Nucleus accumbens (tissue), 56 donors: ENCODE data around the gene SORCS2.
A peak's percentile ranks its signal among the peaks of the same experiment; 100 is the strongest.

ENCODE experiments used
- DNase-seq, 56 donors: peaks; one replicate each; lab custom pipeline; 2025; lab: John Stamatoyannopoulos, UW

SORCS2 gene

DNA sequence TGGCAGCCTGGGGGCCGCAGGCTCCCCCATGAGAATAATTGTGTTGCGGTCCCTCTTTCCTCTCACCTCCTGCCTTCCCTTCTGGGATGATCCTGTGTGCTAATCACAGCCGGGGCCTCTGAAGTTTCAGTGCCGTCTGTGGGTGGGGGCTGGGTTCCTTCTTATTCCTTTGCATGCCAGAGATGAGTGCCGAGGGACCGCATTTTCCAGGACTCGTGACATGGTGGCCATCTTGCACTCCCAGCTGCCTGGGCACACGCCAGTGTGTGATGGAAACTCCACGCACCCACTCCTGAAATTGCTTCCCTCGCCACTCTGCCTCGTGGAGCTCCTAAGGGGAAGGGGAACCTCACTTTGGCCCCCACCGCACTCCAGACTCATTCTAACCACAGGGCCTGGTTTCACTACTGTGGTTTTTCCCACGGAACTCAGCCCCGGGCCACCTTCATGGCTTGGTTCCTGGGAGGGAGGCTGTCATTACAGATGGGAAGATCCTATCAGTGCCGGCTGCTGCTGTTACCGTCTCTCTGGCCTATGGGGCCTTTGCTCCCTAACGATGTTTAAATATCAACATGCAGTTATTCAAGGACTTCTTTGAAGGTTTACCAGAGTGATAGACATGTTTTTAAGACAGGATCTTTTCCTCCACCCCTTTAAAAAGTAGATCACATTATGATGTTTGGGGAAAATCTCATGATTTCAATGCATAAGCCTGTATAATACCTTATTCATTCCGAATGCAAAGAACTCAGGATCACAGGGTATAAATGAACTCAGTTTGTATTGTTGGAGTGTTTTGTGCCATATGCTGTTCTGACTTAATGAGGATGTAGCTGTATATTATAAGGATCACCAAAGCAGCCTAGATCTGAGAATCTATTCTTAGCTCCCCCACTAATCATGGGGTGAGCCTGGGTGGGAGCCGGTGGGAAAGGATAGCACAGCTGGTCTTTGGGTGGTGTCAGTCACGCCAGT is 89.6 kb downstream of the SORCS2 start:
- DNase-seq: no peak

DNA sequence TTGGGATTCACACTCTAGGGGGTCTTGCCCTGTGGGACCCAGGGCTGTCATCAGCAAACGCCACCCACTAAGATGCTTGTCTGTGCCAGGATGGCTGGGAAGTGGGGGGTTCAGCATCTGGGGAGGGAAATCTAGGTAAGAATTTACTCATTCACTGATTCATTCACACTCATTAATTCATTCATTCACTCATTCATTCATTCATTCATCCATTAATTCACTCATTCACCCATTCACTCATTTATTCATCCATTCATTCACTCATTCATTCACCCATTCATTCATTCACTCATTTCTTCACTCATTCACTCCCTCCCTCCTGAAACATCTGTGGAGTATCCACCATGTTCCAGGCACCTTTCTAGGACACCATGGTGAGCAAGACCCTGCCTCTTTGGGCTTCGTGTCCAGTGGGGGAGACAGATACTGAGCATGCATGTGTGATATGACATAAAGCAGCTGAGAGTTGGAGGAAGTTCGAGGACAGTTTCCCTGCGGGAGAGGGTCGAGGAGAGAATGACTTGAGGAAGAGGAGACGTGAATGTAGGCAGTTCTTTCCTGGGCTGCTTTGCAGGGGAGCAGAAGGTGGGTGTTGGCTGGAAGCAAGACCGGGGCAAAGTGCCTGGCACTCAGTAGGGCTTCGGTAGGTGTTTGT is 90.6 kb downstream of the SORCS2 start:
- no peak for DNase-seq

DNA sequence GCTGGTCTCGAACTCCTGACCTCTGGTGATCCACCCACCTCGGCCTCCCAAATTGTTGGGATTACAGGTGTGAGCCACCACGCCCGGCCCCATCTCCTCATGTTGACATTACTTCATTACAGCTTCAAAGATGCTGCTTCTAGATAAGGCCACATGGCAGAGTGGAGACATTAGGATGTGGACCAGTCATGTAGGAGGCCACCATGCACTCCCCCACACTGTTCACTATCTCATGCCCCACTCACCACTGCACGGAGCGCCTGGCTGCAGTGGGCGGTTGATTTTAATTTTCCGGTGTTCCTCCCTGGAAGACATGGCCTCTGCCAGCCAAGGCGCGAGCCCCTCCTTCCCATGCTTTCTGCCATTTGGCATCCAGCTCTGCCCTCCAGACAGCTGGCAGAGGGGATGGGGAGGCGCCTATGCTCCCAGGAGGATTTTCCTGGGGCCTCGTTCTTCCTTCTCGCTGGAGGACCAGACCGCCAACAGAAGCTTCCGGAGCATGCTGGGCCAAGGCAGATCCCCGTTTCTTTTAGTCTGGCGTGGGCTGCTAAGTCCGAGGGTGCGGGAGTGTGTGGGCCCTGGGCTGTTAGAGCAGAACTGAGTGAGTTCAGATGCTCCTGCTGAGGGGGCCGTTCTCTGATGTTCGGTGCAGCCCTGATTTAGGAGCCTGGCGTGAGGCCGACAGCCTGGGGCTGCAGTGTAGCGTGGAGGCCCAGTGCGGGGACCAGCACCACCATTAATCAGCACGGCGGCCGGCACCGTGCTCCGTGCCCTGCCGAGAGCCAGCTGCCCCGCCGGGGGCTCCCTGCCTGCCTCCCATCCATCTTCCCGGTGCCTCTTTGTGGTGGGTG is 93.1 kb downstream of the SORCS2 start:
- DNase-seq: peak in 29 of 56 donors; percentile 13 to 71 (median 40)

DNA sequence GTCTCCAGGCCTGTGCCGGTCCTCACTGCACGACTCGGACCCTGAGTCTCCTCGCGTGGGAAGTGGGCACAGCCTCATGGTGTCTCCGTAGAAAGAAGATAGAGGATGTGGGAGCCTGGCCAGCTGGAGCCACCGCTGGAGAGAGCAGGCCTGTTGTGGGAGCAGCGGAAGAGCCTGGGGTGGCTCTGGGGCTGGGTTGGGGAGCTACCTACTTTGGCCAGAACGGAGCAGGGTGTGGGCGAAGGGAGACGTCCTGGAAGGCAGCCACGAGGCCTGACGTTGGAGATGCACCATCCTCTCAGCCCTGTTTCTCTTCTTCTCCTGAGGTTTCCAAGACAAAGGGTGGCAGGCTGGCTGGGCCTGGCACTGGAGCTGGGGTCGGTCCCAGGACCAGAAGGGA is 93.8 kb downstream of the SORCS2 start:
- DNase-seq: no peak

DNA sequence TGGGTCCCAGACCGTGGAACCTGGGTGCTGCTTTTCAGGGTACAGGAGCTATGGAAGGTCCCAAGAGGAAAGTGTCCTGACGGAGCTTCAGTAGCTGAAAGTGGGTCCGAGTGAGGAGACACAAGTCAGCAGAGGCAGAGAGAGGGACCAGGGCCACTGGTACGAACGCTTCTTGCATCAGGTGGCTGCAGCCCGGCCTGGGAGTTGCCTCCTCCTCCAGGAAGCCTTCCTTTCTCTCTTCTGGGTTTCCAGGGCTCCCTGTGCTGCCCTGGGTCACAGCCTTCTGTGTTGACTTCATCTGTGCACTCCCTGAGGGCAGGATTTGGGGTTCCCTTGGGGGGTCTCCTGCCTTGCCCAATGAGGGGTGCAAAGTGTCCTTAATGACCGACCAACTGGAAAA is 94.5 kb downstream of the SORCS2 start:
- no peak for DNase-seq

DNA sequence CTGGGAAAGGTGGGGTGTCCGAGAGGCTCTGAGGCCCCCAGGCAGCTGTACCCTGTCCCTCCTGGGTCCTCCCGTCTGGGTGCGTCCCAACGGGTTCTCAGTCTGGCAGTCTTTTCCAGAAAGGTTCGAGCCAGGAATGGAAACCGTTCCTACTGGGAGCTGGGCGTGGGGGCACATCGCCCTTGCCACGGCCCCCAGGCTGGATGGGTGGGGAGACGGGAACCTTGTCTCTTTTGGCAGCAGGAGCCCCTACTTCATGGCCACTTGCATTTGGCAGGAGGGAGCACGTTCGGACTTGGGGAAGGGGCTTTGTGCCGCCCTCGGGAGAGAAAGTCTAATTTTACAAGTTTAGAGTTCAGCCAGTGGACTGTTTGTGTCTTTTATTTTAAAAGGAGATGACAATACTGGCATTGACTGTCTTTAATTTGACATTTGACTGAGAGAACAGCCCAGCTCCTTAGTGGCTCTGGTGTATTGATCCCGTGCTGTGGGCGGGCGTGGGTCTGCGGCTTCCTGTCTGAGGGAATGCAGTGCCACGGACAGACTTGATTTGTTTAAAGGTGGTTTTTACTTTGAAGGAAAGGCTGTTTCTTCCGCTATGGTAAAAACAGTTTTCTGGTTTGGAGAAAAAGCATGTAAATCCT is 95.1 kb downstream of the SORCS2 start:
- DNase-seq: no peak

DNA sequence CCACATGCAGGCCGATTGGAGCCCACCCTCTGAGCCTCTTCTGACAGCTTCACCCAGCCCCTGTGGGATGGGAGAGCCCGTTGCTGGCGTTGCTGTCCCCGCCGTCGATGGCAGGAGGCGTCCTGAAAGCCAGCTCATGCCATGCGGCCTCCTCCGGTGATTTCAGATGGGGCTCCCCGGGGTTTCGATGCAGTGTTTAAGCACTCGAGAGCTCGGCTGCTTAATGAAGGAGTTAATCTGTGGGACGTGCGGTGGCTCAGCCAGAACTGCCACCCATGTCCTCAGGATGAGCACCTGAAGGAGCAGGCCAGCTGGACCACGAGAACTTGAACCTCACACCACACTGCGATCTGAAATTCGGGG is 95.6 kb downstream of the SORCS2 start:
- no peak for DNase-seq

DNA sequence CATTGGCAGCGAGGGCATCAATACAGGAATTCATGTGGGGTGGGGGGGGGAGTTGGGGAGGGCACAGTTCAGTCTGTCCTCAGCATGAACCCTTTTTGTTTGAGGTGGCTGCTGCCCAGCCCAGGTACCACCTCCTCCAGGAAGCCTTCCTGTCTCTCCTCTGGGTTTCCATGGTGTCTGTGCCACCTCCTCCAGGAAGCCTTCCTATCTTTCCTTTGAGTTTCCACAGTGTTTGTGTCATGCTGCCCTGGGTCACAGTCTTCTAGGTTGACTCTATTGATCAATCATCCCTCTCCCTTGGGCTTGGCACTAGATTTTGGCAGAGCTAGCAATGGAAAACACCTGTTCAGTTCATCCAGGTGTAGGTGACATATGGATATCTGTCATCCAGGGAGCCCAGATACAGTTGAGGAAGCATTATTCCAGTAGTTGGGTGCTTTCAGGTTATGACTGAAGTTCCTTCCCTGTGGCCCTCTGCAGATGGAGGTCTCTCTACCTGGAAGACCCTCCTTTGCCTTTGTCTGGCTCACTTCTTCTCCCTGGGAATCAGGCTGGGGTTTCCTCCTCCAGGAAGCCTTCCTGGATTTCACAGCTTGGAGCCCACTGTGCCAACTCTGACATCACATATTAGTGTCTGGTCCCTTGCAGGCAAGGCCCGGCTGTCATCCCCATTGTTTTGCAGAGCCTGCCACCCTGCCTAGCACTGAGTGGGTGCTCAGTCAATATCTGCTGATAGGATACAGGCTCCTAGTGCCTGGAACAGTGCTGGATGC is 96.6 kb downstream of the SORCS2 start:
- DNase-seq: no peak

DNA sequence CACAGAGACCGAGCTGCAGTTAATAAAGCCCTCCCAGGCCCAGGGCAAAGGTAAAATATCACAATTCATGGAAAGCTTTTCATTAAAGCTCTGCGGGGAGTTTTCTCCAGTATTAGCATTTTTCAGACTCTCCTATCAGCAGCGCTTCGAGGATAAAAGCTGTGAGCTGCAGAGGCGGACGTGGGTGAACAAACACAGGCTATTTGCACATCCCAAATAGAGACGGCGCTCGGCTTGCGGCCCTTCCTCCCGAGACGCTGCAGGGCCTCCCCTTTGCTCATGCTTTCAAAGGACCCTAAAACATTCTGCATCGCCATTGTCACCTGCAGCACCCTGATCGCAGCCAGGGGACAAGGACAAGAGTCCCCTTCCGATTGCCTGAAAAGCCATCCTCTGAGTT is 97.3 kb downstream of the SORCS2 start:
- DNase-seq: peak in 1 of 56 donors; percentile 6

DNA sequence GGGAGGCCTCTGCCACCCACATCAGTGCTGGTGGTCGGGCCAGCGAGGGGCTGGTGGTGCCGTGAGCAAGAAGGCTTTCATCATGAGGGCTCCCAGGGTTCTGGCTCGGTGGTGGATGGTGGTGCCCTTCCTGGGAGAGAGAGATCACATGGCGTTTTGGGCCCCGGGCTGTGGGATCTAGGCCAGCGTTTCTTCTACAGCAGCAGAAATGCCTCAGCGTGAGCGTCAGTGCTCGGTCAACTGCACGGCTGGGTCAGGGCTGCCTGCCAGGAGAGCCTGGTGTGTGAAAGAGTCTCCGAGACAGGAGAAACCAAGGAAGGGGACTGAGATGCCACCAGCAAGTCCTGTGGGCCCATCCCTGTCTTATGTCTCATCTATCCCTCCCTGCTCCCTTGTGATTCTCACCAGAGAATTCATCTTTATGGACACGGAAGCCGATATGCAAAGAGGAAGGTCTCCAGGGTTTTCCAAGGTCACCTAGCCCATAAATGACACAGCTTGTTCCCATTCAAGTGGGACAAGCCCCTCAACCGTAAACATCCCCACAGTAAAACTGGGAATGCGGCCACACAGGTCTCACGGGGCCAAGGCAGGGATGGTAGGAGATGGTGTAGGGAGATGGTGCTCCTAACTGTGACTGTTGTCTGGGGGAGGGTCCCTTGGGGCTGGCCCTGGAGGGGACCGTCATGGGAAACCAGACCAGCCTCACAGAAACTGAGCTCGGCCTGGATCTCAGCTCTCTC is 99.2 kb downstream of the SORCS2 start:
- peak in 50 of 56 donors; percentile 18 to 88 (median 55) for DNase-seq

DNA sequence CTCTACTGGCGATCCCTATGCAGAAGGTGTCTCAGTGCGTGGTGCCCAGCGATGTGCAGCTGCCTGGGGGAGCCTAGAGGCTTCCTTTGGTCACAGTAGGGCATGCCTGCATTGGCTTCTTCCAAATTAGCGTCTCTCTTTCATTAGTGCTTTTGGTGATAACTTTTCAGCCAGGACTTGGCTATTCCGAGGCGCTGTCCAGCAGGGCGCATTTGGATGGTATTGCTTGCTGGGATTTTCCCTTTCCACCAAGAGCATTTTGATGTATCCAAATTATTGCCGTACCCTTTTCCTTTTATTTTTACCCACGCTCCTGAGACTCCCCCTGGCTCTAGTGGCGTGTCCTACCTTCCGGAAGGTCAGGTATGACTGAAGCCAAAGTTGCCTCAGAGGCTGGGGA is 101.4 kb downstream of the SORCS2 start:
- no peak for DNase-seq

DNA sequence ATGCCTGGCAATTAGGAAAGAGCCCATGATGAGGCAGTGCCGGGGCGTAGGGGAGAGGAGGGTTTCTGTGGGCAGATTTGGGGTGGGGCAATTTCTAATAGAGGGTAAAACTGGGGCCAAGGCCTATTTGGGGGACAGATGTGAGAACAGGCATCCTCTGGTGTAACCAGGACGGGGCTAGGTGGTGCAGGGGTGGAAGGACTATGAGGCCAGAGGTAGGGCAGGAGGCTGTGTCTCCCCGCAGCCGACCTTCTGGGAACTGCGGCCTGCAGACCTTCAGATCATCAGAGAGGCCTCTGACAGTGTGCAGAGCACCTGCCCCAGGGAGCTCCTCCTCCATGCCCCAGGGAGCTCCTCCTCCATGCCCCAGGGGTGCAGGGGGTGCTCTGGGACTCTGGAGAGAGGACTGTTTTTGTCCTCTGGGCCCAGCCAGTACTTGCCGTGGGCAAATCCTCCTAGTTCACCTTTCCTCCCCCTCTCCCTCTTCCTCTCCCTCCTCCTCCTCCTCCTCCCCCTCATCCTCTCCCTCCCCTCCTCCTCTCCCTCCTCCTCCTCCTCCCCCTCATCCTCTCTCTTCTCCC is 101.9 kb downstream of the SORCS2 start:
- no peak for DNase-seq

DNA sequence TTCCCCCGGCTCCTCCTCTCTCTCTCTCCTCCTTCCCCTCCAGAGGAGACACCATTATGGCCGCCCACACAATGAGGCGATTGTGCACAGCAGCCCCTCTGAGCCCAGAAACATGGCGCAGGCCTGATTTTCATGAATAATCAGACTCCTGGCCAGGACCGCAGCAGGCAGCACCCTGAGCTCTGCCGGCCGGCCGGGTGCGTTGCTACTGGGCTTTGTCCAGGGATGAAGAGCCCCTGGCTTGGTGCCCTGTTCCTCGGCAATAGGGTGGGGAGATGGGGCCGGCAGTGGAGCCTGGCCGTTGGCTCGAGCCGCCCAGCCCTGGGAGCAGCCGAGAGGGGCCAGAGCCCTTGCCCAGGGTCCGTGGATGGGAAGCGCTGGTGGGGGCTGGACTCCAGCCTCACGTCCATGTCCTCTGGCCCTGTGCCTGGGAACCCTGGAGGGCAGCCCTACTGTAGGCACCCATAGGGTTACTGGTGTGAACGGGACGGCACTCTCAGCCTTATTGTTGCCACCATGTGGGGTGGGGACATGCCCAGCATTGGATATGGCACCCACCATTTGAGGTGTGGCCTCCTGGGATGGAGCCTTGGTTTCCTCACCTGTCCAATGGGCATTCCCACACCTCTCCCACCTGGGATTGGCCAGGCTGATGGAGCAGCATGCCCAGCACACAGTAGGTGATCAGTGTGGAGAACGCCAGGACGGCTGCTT is 103.0 kb downstream of the SORCS2 start:
- DNase-seq: peak; percentile 29 to 95 (median 86)

DNA sequence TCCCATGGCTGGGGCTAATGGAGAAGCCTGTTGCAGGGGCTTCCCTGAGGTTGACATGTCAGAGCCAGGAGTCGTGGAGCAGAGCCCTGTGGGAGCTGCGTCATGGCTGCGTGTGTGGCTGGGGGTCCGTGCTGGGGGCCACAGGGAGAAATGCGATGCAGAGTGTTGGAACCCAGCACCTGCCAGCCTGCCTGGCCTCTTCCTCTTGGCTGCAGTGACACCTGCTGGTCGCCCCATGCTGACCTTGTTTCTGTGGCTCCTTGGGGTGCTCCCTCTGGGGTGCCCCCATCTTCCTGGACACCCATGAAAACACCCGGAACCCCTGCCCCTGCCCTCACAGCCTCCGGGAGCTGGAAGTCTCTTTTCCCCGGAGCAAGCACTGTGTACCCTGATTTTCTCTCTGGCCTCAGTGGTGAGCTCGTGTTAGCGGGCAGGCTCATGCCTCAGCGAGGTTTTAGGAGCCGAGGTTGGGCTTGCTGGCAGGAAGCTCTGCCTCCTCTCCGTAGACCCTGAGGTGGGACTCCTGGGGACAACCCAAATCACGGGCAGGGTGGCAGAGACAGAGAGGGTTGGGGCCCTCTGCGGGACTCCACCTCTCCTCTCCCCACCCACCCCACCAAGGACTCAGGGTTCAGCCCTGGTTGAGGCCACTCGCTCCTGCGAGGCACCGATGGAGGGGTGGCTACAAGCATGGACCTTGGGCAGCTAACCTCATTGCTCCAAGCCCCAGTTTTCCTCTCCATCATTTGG is 103.7 kb downstream of the SORCS2 start:
- peak in 46 of 56 donors; percentile 12 to 79 (median 54) for DNase-seq

DNA sequence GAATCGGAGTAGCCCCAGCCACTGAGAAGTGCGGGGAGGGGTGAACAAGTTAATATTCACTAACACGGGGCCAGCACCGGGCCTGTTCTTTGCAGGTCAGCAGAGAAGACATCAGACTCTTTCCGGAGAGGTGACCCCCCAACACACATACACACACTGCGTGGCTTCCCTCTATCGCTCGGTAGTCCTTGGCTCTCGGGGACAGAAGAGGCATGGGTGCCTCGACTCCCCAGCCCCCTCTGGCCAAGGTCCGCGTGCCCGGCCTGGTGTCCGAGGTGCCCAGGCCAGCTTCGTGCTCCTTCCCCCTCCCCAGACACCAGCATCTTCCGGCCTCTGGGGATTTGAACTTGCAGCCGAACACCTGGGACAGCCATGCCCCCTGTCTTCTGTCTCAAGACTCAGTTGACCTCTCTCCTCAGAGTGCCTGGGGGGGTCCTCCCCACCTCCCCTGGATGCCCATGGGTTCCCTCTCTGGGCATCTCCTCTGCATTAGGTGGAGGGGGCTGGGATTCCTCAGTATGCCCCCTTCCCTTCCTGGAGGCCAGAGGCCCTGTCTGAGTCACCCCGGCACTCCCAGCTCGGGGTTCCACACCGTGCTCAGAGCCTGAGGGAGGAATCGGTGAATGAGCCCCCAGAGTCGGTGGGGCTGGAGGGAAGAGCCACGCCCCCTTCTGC is 104.5 kb downstream of the SORCS2 start:
- no peak for DNase-seq

DNA sequence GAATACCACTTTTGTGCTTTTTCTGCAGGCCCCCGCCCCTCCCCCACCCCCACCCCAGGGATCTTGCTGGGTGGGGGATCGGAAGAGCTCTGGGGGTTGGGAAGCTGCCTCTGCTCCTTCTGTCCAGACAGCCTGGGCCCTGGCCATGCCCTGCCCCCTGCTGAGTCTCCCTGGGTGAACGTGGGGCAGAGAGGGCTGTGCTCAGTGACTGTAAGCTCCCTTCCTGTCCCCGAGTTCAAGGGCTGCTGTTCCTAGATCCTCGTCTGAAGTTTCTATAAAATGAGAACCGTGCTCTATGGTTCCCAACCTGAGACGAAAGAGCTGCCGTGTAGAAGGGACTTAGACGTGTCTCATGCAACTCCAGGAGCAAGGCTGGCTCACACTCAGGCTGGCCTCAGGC is 105.0 kb downstream of the SORCS2 start:
- peak in 1 of 56 donors; percentile 29 for DNase-seq

DNA sequence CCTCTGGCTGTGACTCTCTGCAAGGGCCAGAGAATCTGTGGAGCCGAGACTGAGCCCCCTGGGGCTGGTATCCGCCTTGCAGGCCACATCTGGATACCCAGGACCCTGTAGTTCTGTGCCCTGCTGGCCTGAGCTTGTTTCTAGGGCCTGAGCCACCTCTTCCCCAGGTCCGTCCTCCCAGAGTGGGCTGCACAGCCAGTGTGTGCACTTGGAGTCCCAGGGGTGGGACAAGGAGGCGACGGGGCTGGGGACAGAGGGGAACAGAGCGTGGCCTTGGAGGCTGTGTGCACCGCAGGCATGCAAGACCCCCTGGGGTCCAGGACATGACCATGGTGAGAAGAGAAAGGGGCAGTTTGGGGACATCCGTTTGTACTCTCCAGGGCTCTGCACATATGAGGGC is 105.5 kb downstream of the SORCS2 start:
- no peak for DNase-seq
